HepG2 (cell line): ENCODE results near the gene QKI. TPM values are rescaled to one million over a fixed set of nuclear protein-coding genes. Genes with fewer than 3 reads are reported as not detected.
A peak's percentile ranks its signal among the peaks of the same experiment; 100 is the strongest.

Source experiments
- ATF2 ChIP-seq: sonication (generic); formaldehyde crosslinking; IDR thresholded peaks from 2 replicates; pipeline ENCODE4 v1.4.0; 2020; ENCODE audit warnings: missing genetic modification reagents
- ATF3 ChIP-seq: sonication (generic); formaldehyde crosslinking; IDR thresholded peaks from 2 replicates; pipeline ENCODE4 v1.4.0; 2020; ENCODE audit warnings: missing genetic modification reagents
- CBFB ChIP-seq: sonication (generic); formaldehyde crosslinking; IDR thresholded peaks from 2 replicates; pipeline ENCODE4 v1.4.0; 2020; ENCODE audit warnings: missing genetic modification reagents
- CREBL2 ChIP-seq: sonication (generic); formaldehyde crosslinking; IDR thresholded peaks from 2 replicates; pipeline ENCODE4 v1.8.1; 2023; ENCODE audit warnings: missing genetic modification reagents, mild to moderate bottlenecking, borderline replicate concordance
- EP300 ChIP-seq, 3 experiments: sonication (generic) in 1 of 3; formaldehyde crosslinking in 1 of 3; IDR thresholded peaks; 2 replicates each; pipeline versions ENCODE4 v1.5.1 to v1.6.1; 2011 to 2020; ENCODE audit warnings: low read depth in 2 of 3, low read length in 2 of 3, borderline replicate concordance in 1 of 3, improper control_type of control experiment in 1 of 3, mild to moderate bottlenecking in 1 of 3, missing genetic modification reagents in 1 of 3, moderate library complexity in 1 of 3
- GABPA ChIP-seq, 2 experiments: IDR thresholded peaks; 2 replicates each; pipeline ENCODE4 v1.6.1; 2011 to 2016; ENCODE audit warnings: low read depth in 2 of 2, low read length in 1 of 2, missing biosample characterization in 1 of 2, missing genetic modification characterization in 1 of 2
- HIC2 ChIP-seq: sonication (generic); formaldehyde crosslinking; IDR thresholded peaks from 2 replicates; pipeline ENCODE4 v1.9.0; 2022; ENCODE audit warnings: low read depth, missing genetic modification reagents
- MBD4 ChIP-seq: IDR thresholded peaks from 2 replicates; pipeline ENCODE4 v1.6.1; 2012; ENCODE audit warnings: low read length, inconsistent platforms, borderline replicate concordance
- MIER3 ChIP-seq: IDR thresholded peaks from 2 replicates; pipeline ENCODE4 v1.6.1; 2016; ENCODE audit warnings: missing compliant biosample characterization, borderline replicate concordance
- PAWR ChIP-seq: sonication (generic); formaldehyde crosslinking; IDR thresholded peaks from 2 replicates; pipeline ENCODE4 v1.4.0; 2020; ENCODE audit warnings: missing genetic modification reagents, mild to moderate bottlenecking, borderline replicate concordance
- POGZ ChIP-seq: sonication (generic); formaldehyde crosslinking; IDR thresholded peaks from 2 replicates; pipeline ENCODE4 v1.4.0; 2020; ENCODE audit warnings: mild to moderate bottlenecking, missing genetic modification reagents
- REPIN1 ChIP-seq: sonication (generic); formaldehyde crosslinking; IDR thresholded peaks from 2 replicates; pipeline ENCODE4 v1.8.0; 2022; ENCODE audit warnings: missing genetic modification reagents, low read depth, mild to moderate bottlenecking, borderline replicate concordance
- SIX4 ChIP-seq: sonication (generic); formaldehyde crosslinking; IDR thresholded peaks from 2 replicates; pipeline ENCODE4 v1.4.0; 2020; ENCODE audit warnings: missing genetic modification reagents
- TRIM22 ChIP-seq: fragments of 450-650 bp; IDR thresholded peaks from 2 replicates; pipeline ENCODE4 v1.6.1; 2017
- ZFX ChIP-seq: sonication (generic); formaldehyde crosslinking; IDR thresholded peaks from 2 replicates; pipeline ENCODE4 v1.4.0; 2020; ENCODE audit warnings: mild to moderate bottlenecking, low read depth, missing genetic modification reagents, moderate library complexity
- ZNF282 ChIP-seq: fragments of 450-650 bp; IDR thresholded peaks from 2 replicates; pipeline ENCODE4 v1.6.1; 2018; ENCODE audit not compliant: partially characterized antibody
- ZNF414 ChIP-seq: sonication (generic); formaldehyde crosslinking; IDR thresholded peaks from 2 replicates; pipeline ENCODE4 v1.5.0; 2020; ENCODE audit warnings: missing genetic modification reagents
- ZNF577 ChIP-seq: sonication (generic); formaldehyde crosslinking; IDR thresholded peaks from 2 replicates; pipeline ENCODE4 v1.4.0; 2020; ENCODE audit warnings: mild to moderate bottlenecking, low read depth, missing genetic modification reagents, borderline replicate concordance
- ZNF879 ChIP-seq: sonication (generic); formaldehyde crosslinking; IDR thresholded peaks from 2 replicates; pipeline ENCODE4 v1.8.1; 2023; ENCODE audit warnings: missing genetic modification reagents
- polyA plus RNA-seq, 8 experiments: library from polyadenylated mRNA; depleted of rRNA in 3 of 8; stranded (reverse) in 7 of 8; unstranded in 1 of 8; fragments of >200 nt; fragmentation: Illumina TruSeq in 4 of 8; extraction: Trizol in 4 of 8; gene quantifications; 2 replicates each; pipeline versions ENCODE4 v1.2.1 to v1.2.3, GENCODE V29; 2011 to 2016; ENCODE audit warnings: low read depth in 4 of 8, missing spikeins in 1 of 8, mixed read lengths in 1 of 8; ENCODE audit not compliant: insufficient read depth in 1 of 8
- total RNA-seq, 5 experiments: library from RNA; depleted of rRNA; stranded (reverse); fragments of >200 nt; fragmentation: Illumina TruSeq; extraction: Trizol; gene quantifications; 2 replicates each; pipeline ENCODE4 v1.2.3, GENCODE V29; 2016; ENCODE audit warnings: low read depth in 1 of 5

Gene QKI
- total and polyA plus RNA-seq, 2 of the 13 experiments (the other 11 are each of a cell fraction or from before 2014, with no cell fraction given), result 136 to 137 TPM

GRCh38 chr6:163416557-163417253, 2.2 kb downstream of the QKI start (continued):
- TF ChIP-seq HIC2 (CRISPR knock-in tag) (no peak), POGZ (CRISPR knock-in tag) (peak; percentile 41; the same call in 1 of the 2 replicates), ZNF879 (CRISPR knock-in tag) (no peak), ZNF282 (no peak), ATF3 (CRISPR knock-in tag) (no peak), ATF2 (no peak), TRIM22 (no peak), ZNF414 (CRISPR knock-in tag) (no peak), CBFB (CRISPR knock-in tag) (no peak), ZNF577 (CRISPR knock-in tag) (no peak), SIX4 (CRISPR knock-in tag) (no peak), GABPA (IDR thresholded peaks at IDR 0.05; ENCODE audit: low read depth, low read length) (no peak), GABPA (CRISPR knock-in tag; IDR thresholded peaks at IDR 0.05; ENCODE audit: low read depth) (peak; percentile 24; the same call in 1 of the 2 replicates), PAWR (no peak), REPIN1 (CRISPR knock-in tag) (no peak), MIER3 (0 out of 2 replicates have a peak, but pooled peaks have one; percentile 45), ZFX (CRISPR knock-in tag) (no peak), MBD4 (no peak), EP300 (IDR thresholded peaks at IDR 0.05; ENCODE audit: low read depth in 2 of 2, low read length in 2 of 2) (peak in 1 of 2 experiments; percentile 21; a peak in 1 of 4 replicates), EP300 (CRISPR knock-in tag; IDR thresholded peaks at IDR 0.05; ENCODE audit: borderline replicate concordance) (no peak), CREBL2 (no peak)
